ENCODE data around the gene CASK. TPM values are rescaled to one million over a fixed set of nuclear protein-coding genes. Genes with fewer than 3 reads are reported as not detected.

CASK gene
- total and polyA plus RNA-seq, 2 donors (not counting 1 experiment from before 2014, with no cell fraction given): 27.4 to 78.3 TPM

DNA sequence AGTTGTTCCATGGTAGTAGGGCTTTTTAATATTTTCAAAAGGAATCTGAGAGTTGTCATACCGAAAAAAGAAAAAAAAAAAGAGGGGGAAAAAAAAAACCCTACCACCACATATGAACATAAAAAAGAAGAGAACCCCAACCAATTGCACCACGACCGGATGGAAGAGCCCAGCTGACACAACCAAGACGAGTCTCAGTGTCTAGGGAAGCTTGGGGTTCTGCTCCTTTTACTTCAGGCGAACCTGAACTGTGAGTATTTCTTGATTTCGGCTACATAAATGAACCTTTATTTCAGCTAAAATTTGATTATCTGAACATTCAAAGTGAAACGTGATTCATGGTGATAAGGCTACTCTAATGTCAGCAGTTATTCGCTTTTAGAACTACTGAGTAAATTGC, 234.5 kb downstream of the CASK start, which contains the start of gene GPR34:
Gene GPR34 (plus strand): TSS at position 139 of the 400 bp plus-strand sequence. CDS start 6,661 bp downstream, outside the sequence.
- no peaks in the 10 kb centered on the region for H3K4me1 ChIP-seq (ENCODE audit: control insufficient read depth, extremely low read depth, insufficient read depth, low read length)
- DNase-seq (ENCODE audit: low read depth in 2 of 2): no peak
- no peaks in the 10 kb centered on the region for H3K27me3 ChIP-seq (ENCODE audit: control insufficient read depth, insufficient read depth, low read length)

DNA sequence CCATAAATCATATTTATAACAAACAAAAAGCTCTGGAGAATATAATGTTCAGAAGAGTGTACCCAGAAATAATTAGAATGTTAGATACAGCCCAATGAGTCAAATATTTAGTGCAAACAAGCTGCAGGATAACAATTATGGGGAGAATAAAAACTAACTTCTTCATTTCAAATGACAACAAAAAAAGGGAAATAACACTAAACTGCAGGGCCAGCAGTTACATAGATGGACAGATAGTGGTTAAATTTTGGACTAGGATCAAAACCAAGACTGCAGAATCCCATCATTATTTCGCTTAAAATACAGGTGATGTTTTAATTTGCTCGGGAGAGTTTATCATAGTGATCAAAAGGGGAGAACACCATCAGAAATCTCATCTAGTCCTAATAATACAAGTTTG, 235.2 kb downstream of the CASK start:
- Histone ChIP-seq H3K4me1 (ENCODE audit: control insufficient read depth, extremely low read depth, insufficient read depth, low read length) (no peaks in the 10 kb centered on the region), H3K9ac (ENCODE audit: insufficient read depth, low read length) (no peak overlapping the region), H4K20me1 (ENCODE audit: control insufficient read depth, extremely low read depth, insufficient read depth, low read length) (no peaks in the 10 kb centered on the region), H3K27ac (ENCODE audit: insufficient read depth, low read length) (no peak overlapping the region), H3K4me2 (ENCODE audit: extremely low read depth, insufficient read depth, low read length) (no peak overlapping the region), H3K79me2 (ENCODE audit: control insufficient read depth, insufficient read depth, low read length) (no peaks in the 10 kb centered on the region), H3K36me3 (ENCODE audit: control insufficient read depth, insufficient read depth, low read length) (no peaks in the 10 kb centered on the region), H3K9me3 (ENCODE audit: control insufficient read depth, insufficient read depth, low read depth, low read length) (no peaks in the 10 kb centered on the region), H3K4me3 (replicated peaks in 1 of 4; ENCODE audit: control extremely low read depth in 1 of 4, insufficient read depth in 1 of 4, low read depth in 3 of 4, low read length in 4 of 4) (no peak overlapping the region), H3K27me3 (ENCODE audit: control insufficient read depth, insufficient read depth, low read length) (no peaks in the 10 kb centered on the region), H2AFZ (ENCODE audit: low read length) (no peak overlapping the region)
- DNase-seq (ENCODE audit: low read depth in 2 of 2): no peak
- TF ChIP-seq, protein P1, sequence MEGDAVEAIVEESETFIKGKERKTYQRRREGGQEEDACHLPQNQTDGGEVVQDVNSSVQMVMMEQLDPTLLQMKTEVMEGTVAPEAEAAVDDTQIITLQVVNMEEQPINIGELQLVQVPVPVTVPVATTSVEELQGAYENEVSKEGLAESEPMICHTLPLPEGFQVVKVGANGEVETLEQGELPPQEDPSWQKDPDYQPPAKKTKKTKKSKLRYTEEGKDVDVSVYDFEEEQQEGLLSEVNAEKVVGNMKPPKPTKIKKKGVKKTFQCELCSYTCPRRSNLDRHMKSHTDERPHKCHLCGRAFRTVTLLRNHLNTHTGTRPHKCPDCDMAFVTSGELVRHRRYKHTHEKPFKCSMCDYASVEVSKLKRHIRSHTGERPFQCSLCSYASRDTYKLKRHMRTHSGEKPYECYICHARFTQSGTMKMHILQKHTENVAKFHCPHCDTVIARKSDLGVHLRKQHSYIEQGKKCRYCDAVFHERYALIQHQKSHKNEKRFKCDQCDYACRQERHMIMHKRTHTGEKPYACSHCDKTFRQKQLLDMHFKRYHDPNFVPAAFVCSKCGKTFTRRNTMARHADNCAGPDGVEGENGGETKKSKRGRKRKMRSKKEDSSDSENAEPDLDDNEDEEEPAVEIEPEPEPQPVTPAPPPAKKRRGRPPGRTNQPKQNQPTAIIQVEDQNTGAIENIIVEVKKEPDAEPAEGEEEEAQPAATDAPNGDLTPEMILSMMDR (conservative IDR thresholded peaks at IDR 0.05 in 1 of 2, IDR thresholded peaks at IDR 0.05 in 1 of 2; ENCODE audit: low read depth in 1 of 2, low read length in 2 of 2): no peak
- no peak for TF ChIP-seq EZH2 (IDR thresholded peaks at IDR 0.05; ENCODE audit: low read length, missing control alignments)

More for the DNA sequence above, 234.5 kb downstream of the CASK start, which contains the start of gene GPR34:
- H3K4me2 ChIP-seq (ENCODE audit: extremely low read depth, insufficient read depth, low read length): no peak within 1 kb of the TSS
- H3K36me3 ChIP-seq (ENCODE audit: control insufficient read depth, insufficient read depth, low read length): no peaks in the 10 kb centered on the region
- H3K79me2 ChIP-seq (ENCODE audit: control insufficient read depth, insufficient read depth, low read length): no peaks in the 10 kb centered on the region
- no peak within 1 kb of the TSS for H3K9ac ChIP-seq (ENCODE audit: insufficient read depth, low read length)
- H3K27ac ChIP-seq (ENCODE audit: insufficient read depth, low read length): no peak within 1 kb of the TSS
- no peak within 1 kb of the TSS for H2AFZ ChIP-seq (ENCODE audit: low read length)
- H4K20me1 ChIP-seq (ENCODE audit: control insufficient read depth, extremely low read depth, insufficient read depth, low read length): no peaks in the 10 kb centered on the region
- TF ChIP-seq, protein P1 (conservative IDR thresholded peaks at IDR 0.05 in 1 of 2, IDR thresholded peaks at IDR 0.05 in 1 of 2; ENCODE audit: low read depth in 1 of 2, low read length in 2 of 2): no peak
- no peak for TF ChIP-seq EZH2 (IDR thresholded peaks at IDR 0.05; ENCODE audit: low read length, missing control alignments)
- no peak within 1 kb of the TSS for H3K4me3 ChIP-seq (replicated peaks in 1 of 4; ENCODE audit: control extremely low read depth in 1 of 4, insufficient read depth in 1 of 4, low read depth in 3 of 4, low read length in 4 of 4)
- H3K9me3 ChIP-seq (ENCODE audit: control insufficient read depth, insufficient read depth, low read depth, low read length): no peaks in the 10 kb centered on the region

DNA sequence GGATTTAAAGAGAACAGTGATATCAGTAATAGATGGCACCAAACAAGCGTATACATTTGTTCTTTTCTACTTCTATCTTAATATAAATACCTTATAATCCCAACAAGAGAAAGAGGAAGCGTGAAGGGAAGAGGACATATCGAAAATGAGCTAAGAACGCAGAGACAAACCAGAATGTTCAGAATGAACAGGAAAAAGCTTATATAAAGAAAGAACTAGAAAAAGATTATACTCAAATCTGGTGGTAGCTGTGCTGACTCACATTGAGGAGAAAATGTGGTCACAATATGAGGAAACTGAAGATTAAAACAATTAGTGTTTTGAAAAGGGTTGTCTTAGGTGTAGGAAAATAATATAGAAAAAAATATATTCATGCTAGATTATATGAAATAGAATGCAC, 236.6 kb downstream of the CASK start:
- Histone ChIP-seq H3K27ac (ENCODE audit: insufficient read depth, low read length) (no peak overlapping the region), H2AFZ (ENCODE audit: low read length) (no peak overlapping the region), H3K4me1 (ENCODE audit: control insufficient read depth, extremely low read depth, insufficient read depth, low read length) (no peaks in the 10 kb centered on the region), H3K27me3 (ENCODE audit: control insufficient read depth, insufficient read depth, low read length) (no peaks in the 10 kb centered on the region), H4K20me1 (ENCODE audit: control insufficient read depth, extremely low read depth, insufficient read depth, low read length) (no peaks in the 10 kb centered on the region), H3K4me3 (replicated peaks in 1 of 4; ENCODE audit: control extremely low read depth in 1 of 4, insufficient read depth in 1 of 4, low read depth in 3 of 4, low read length in 4 of 4) (no peak overlapping the region), H3K79me2 (ENCODE audit: control insufficient read depth, insufficient read depth, low read length) (no peaks in the 10 kb centered on the region), H3K4me2 (ENCODE audit: extremely low read depth, insufficient read depth, low read length) (no peak overlapping the region), H3K36me3 (ENCODE audit: control insufficient read depth, insufficient read depth, low read length) (no peaks in the 10 kb centered on the region), H3K9ac (ENCODE audit: insufficient read depth, low read length) (no peak overlapping the region), H3K9me3 (ENCODE audit: control insufficient read depth, insufficient read depth, low read depth, low read length) (no peaks in the 10 kb centered on the region)
- no peak for DNase-seq (ENCODE audit: low read depth in 2 of 2)
- TF ChIP-seq, protein P1 (conservative IDR thresholded peaks at IDR 0.05 in 1 of 2, IDR thresholded peaks at IDR 0.05 in 1 of 2; ENCODE audit: low read depth in 1 of 2, low read length in 2 of 2): no peak
- no peak for TF ChIP-seq EZH2 (IDR thresholded peaks at IDR 0.05; ENCODE audit: low read length, missing control alignments)

Measured in fibroblast of lung (primary cell).